Measurements from ENCODE around the gene ARL8A. TPM values are rescaled to one million over a fixed set of nuclear protein-coding genes. Genes with fewer than 3 reads are reported as not detected.
A peak's percentile ranks its signal among the peaks of the same experiment; 100 is the strongest.

Gene ARL8A
- total and polyA plus RNA-seq, 10 of the 15 experiments (the other 5 are each of a cell fraction or from before 2014, with no cell fraction given): 0.34 to 49.2 (median 15.4) TPM

GRCh38 chr1:202189001-202189790 is 44.7 kb upstream of the ARL8A start:
- peak; percentile 94 for FAIRE-seq
- intact Hi-C loops (cut with micrococcal nuclease; ENCODE audit: unreplicated experiment) (no loop called here), in situ Hi-C loops (cut with MboI) (loop anchor here (5.0 kb wide), 1 partner anchor 123 kb away; no protein-coding TSS in a partner anchor)
- no peaks in the 10 kb centered on the region for H3K9me3 ChIP-seq (replicated peaks; ENCODE audit: control insufficient read depth, insufficient read depth, low read length)
- CTCF ChIA-PET: interaction anchor here (0.6 to 12.4 kb wide), 25 partner anchors 9 to 536 kb away, joined by 3 to 171 read pairs (median 5); partner anchors contain the start of genes PTPN7 and UBE2T
- no peak overlapping the region for H3K27ac ChIP-seq (ENCODE audit: control insufficient read depth, insufficient read depth)
- no peaks in the 10 kb centered on the region for H3K36me3 ChIP-seq (ENCODE audit: control insufficient read depth in 2 of 2, insufficient read depth in 2 of 2, low read length in 1 of 2)
- no TSS peak for BruUV-seq (replicated peaks)
- no peaks in the 10 kb centered on the region for H3K79me2 ChIP-seq (ENCODE audit: control insufficient read depth, insufficient read depth, low read length)
- H4K20me1 ChIP-seq (ENCODE audit: control insufficient read depth, insufficient read depth): no peaks in the 10 kb centered on the region
- no peak overlapping the region for H3K4me3 ChIP-seq
- no peak overlapping the region for H2AFZ ChIP-seq (ENCODE audit: control insufficient read depth, low read depth, low read length)
- H3K4me1 ChIP-seq (ENCODE audit: control insufficient read depth, insufficient read depth, low read length): no peaks in the 10 kb centered on the region
- H3K9ac ChIP-seq (ENCODE audit: control insufficient read depth, insufficient read depth, low read length): no peak overlapping the region
- RAD21 ChIA-PET (ENCODE audit: unreplicated experiment): interaction anchor here (0.6 to 2.6 kb wide), 9 partner anchors 11 to 530 kb away, joined by 3 to 19 read pairs (median 4); partner anchors contain the start of genes PTPN7 and UBE2T
- SMC1A ChIA-PET (ENCODE audit: uncharacterized antibody, unreplicated experiment): interaction anchor here (0.6 to 2.9 kb wide), 10 partner anchors 9 to 134 kb away, joined by 3 to 19 read pairs (median 4); partner anchors contain the start of gene PTPN7
- peaks cover 4 to 6% of the 10 kb centered on the region in 2 experiments for H3K27me3 ChIP-seq (replicated peaks in 1 of 2; ENCODE audit: control insufficient read depth in 2 of 2, insufficient read depth in 2 of 2, low read length in 1 of 2)
- no peak for DNase-seq (ENCODE audit: low read depth, low spot score)
- ATAC-seq: peak; percentile 80
- no peak overlapping the region for H3K4me2 ChIP-seq (ENCODE audit: control insufficient read depth, insufficient read depth)
- POLR2A ChIA-PET: interaction anchor here (1.3 kb wide), 1 partner anchor 27 kb away, joined by 4 read pairs; no protein-coding TSS in a partner anchor
- WGBS (ENCODE audit: insufficient coverage, insufficient replicate concordance, low lambda C conversion rate, missing lambda C conversion rate): 35% methylated on average over 18 of the region's 20 CpGs
- TF ChIP-seq ATF3 (IDR thresholded peaks at IDR 0.05; ENCODE audit: borderline replicate concordance, extremely low read depth, low read depth, low read length) (no peak), ZNF592 (IDR thresholded peaks at IDR 0.05) (no peak), NFXL1 (IDR thresholded peaks at IDR 0.05; ENCODE audit: borderline replicate concordance) (no peak), HDAC6 (IDR thresholded peaks at IDR 0.05; ENCODE audit: unreplicated experiment) (no peak), FOXK2 (IDR thresholded peaks at IDR 0.05) (no peak), FOXM1 (IDR thresholded peaks at IDR 0.05; ENCODE audit: low read depth, low read length) (no peak), EGR1 (IDR thresholded peaks at IDR 0.05; ENCODE audit: borderline replicate concordance in 1 of 2, low read depth in 2 of 2, low read length in 2 of 2) (no peak), NKRF (conservative IDR thresholded peaks at IDR 0.05) (no peak), RELB (IDR thresholded peaks at IDR 0.05; ENCODE audit: low read depth) (no peak), BMI1 (IDR thresholded peaks at IDR 0.05; ENCODE audit: borderline replicate concordance) (no peak), CBX5 (IDR thresholded peaks at IDR 0.05; ENCODE audit: low read depth) (no peak), NRF1 (conservative IDR thresholded peaks at IDR 0.05; ENCODE audit: low read depth, low read length) (no peak), YY1 (IDR thresholded peaks at IDR 0.05; ENCODE audit: low read depth, low read length) (0 out of 2 replicates have a peak, but pooled peaks have one; percentile 23)

Measured in GM12878 (cell line).